Measurements from ENCODE around the gene TMEM250.

The TMEM250 gene

GRCh38 chr9:136093346-136093986 lies 25.2 kb downstream of the TMEM250 start:
- no peak for DNase-seq

- DNase-seq: no peak
These were observed 25.9 kb downstream of the TMEM250 start for GRCh38 chr9:136092741-136093140.

- no peak for DNase-seq
These were observed 26.4 kb downstream of the TMEM250 start for GRCh38 chr9:136092353-136092650.

- DNase-seq: no peak
These were observed 26.9 kb downstream of the TMEM250 start for GRCh38 chr9:136091582-136092352.

GRCh38 chr9:136090768-136091581 lies 27.7 kb downstream of the TMEM250 start:
- DNase-seq: no peak

- no peak for DNase-seq
These were observed 28.5 kb downstream of the TMEM250 start for GRCh38 chr9:136090056-136090735.

GRCh38 chr9:136089697-136090045 lies 29.0 kb downstream of the TMEM250 start:
- peak; percentile 19 for DNase-seq

- DNase-seq: peak; percentile 7
These were observed 29.6 kb downstream of the TMEM250 start for GRCh38 chr9:136088939-136089696.

GRCh38 chr9:136088481-136088938 lies 30.2 kb downstream of the TMEM250 start:
- DNase-seq: no peak

GRCh38 chr9:136087741-136088480 lies 30.8 kb downstream of the TMEM250 start:
- peak; percentile 16 for DNase-seq

GRCh38 chr9:136086951-136087740 lies 31.5 kb downstream of the TMEM250 start:
- DNase-seq: peak; percentile 8

GRCh38 chr9:136086213-136086881 lies 32.3 kb downstream of the TMEM250 start:
- peak; percentile 30 for DNase-seq

- DNase-seq: no peak
These were observed 32.9 kb downstream of the TMEM250 start for GRCh38 chr9:136085815-136086212.

- DNase-seq: no peak
These were observed 34.4 kb downstream of the TMEM250 start for GRCh38 chr9:136084063-136084944.

GRCh38 chr9:136083558-136084062 lies 35.1 kb downstream of the TMEM250 start:
- DNase-seq: no peak

GRCh38 chr9:136082496-136083361 lies 35.9 kb downstream of the TMEM250 start:
- no peak for DNase-seq

- DNase-seq: no peak
These were observed 36.7 kb downstream of the TMEM250 start for GRCh38 chr9:136081826-136082495.

All from retina (tissue), 1 donor.